HCT116 (cell line): ENCODE measurements around the gene HPS1. TPM values are rescaled to one million over a fixed set of nuclear protein-coding genes. Genes with fewer than 3 reads are reported as not detected.

Experiments used
- ATAC-seq: fragments of 200-7000 bp; cut with Tn5 transposase; 2 replicates; pipeline ENCODE4 v1.9.1; 2020; ENCODE audit warnings: mild to moderate bottlenecking, moderate library complexity
- BruUV-seq: library from RNA; stranded (reverse); fragments of 400-500 nt; replicated peaks from 2 replicates; lab custom pipeline; 2021; lab: Mats Ljungman, UMichigan
- CTCF ChIA-PET: fragments of 300-600 bp; sonication (Branson Sonifier 250); formaldehyde crosslinking; loops from one replicate; lab custom pipeline; 2021; ENCODE audit warnings: antibody characterized with exemption; lab: Charles Lee
- POLR2A ChIA-PET: fragments of 300-600, 350-600 bp; sonication (Branson Sonifier 250); formaldehyde crosslinking; loops from one replicate; lab custom pipeline; 2021; ENCODE audit warnings: antibody characterized with exemption; lab: Charles Lee
- RAD21 ChIA-PET, 2 experiments: fragments of 300-600 bp; sonication (Branson Sonifier 250); formaldehyde crosslinking; loops; one replicate each; lab custom pipeline; 2023; ENCODE audit warnings: low total read pairs in 2 of 2; ENCODE audit not compliant: uncharacterized antibody in 2 of 2, unreplicated experiment in 2 of 2, low non-redundant PET in 1 of 2; lab: Charles Lee
- DNase-seq: peaks from one replicate; pipeline ENCODE4 v3.0.0-alpha.2; 2010; ENCODE audit warnings: low read depth, low spot score
- H2AFZ ChIP-seq: fragments of 200-600 bp; shearing (Covaris generic), sonication (generic); 2 replicates; pipeline ENCODE4 v1.6.1; 2017; ENCODE audit warnings: low read depth, mixed run types, mixed read lengths, antibody characterized with exemption, low read length; ENCODE audit not compliant: poor library complexity, severe bottlenecking
- H3K27ac ChIP-seq: 2 replicates; pipeline ENCODE4 v1.5.1; 2012; ENCODE audit warnings: low read depth, low read length
- H3K27me3 ChIP-seq: fragments of 200-600 bp; sonication (generic); 2 replicates; pipeline ENCODE4 v1.6.1; 2016; ENCODE audit warnings: mixed run types, low read length, mixed read lengths; ENCODE audit not compliant: insufficient read depth
- H3K36me3 ChIP-seq, 2 experiments: fragments of 200-500 bp in 1 of 2; fragments of 200-600 bp in 1 of 2; sonication (Bioruptor generic) in 1 of 2; sonication (generic) in 1 of 2; 2 replicates each; pipeline versions ENCODE4 v1.5.1 to v1.6.1; 2014 to 2016; ENCODE audit warnings: low read length in 2 of 2, inconsistent platforms in 1 of 2, mixed read lengths in 1 of 2, mixed run types in 1 of 2; ENCODE audit not compliant: insufficient read depth in 2 of 2, control insufficient read depth in 1 of 2
- H3K4me1 ChIP-seq, 2 experiments: fragments of 200-600 bp in 1 of 2; sonication (generic) in 1 of 2; 2 replicates each; pipeline versions ENCODE4 v1.5.1 to v1.6.1; 2012 to 2017; ENCODE audit warnings: low read length in 2 of 2, inconsistent platforms in 1 of 2, mild to moderate bottlenecking in 1 of 2, mixed read lengths in 1 of 2, mixed run types in 1 of 2, moderate library complexity in 1 of 2; ENCODE audit not compliant: insufficient read depth in 2 of 2, control insufficient read depth in 1 of 2
- H3K4me2 ChIP-seq: fragments of 200-600 bp; sonication (generic); 2 replicates; pipeline ENCODE4 v1.6.1; 2017; ENCODE audit warnings: mixed run types, low read length, mixed read lengths
- H3K4me3 ChIP-seq, 2 experiments: fragments of 200-600 bp in 1 of 2; sonication (generic) in 1 of 2; replicated peaks in 1 of 2; 2 replicates each; pipeline ENCODE4 v1.5.1; 2011 to 2016; ENCODE audit warnings: low read length in 2 of 2, control low read depth in 1 of 2, low read depth in 1 of 2, mild to moderate bottlenecking in 1 of 2, mixed read lengths in 1 of 2, mixed run types in 1 of 2
- H3K79me2 ChIP-seq: fragments of 200-600 bp; sonication (generic); 2 replicates; pipeline ENCODE4 v1.6.1; 2017; ENCODE audit warnings: mild to moderate bottlenecking, mixed run types, low read length, moderate library complexity, mixed read lengths; ENCODE audit not compliant: insufficient read depth
- H3K9ac ChIP-seq: fragments of 200-600 bp; sonication (generic); 2 replicates; pipeline ENCODE4 v1.6.1; 2016; ENCODE audit warnings: low read length, mixed read lengths
- H3K9me2 ChIP-seq: fragments of 200-600 bp; sonication (generic), shearing (Covaris generic); 2 replicates; pipeline ENCODE4 v1.6.1; 2017; ENCODE audit warnings: mixed run types, mild to moderate bottlenecking, moderate library complexity; ENCODE audit not compliant: insufficient read depth
- H3K9me3 ChIP-seq, 2 experiments: fragments of 200-500 bp in 1 of 2; fragments of 200-600 bp in 1 of 2; sonication (Bioruptor generic) in 1 of 2; sonication (generic) in 1 of 2; 2 replicates each; pipeline ENCODE4 v1.6.1; 2014 to 2017; ENCODE audit warnings: low read length in 2 of 2, mixed read lengths in 2 of 2, inconsistent platforms in 1 of 2, low read depth in 1 of 2, mild to moderate bottlenecking in 1 of 2, mixed run types in 1 of 2, moderate library complexity in 1 of 2; ENCODE audit not compliant: control insufficient read depth in 1 of 2, insufficient read depth in 1 of 2
- H4K20me1 ChIP-seq: fragments of 200-600 bp; sonication (generic), shearing (Covaris generic); 2 replicates; pipeline ENCODE4 v1.6.1; 2017; ENCODE audit warnings: mixed run types, mild to moderate bottlenecking, moderate library complexity; ENCODE audit not compliant: insufficient read depth
- CBX3 ChIP-seq: IDR thresholded peaks from 2 replicates; pipeline ENCODE4 v1.6.1; 2012; ENCODE audit warnings: low read depth
- CEBPB ChIP-seq: IDR thresholded peaks from 2 replicates; pipeline ENCODE4 v1.6.1; 2012; ENCODE audit warnings: low read depth
- JUND ChIP-seq: IDR thresholded peaks from 2 replicates; pipeline ENCODE4 v1.6.1; 2012
- POLR2A ChIP-seq: IDR thresholded peaks from 2 replicates; pipeline ENCODE4 v1.7.0; 2011; ENCODE audit warnings: borderline replicate concordance; ENCODE audit not compliant: insufficient read depth, insufficient read length; ENCODE audit errors: extremely low read depth
- POLR2AphosphoS5 ChIP-seq: IDR thresholded peaks from 2 replicates; pipeline ENCODE4 v1.6.1; 2011; ENCODE audit warnings: mild to moderate bottlenecking, low read depth, low read length, moderate library complexity
- SP1 ChIP-seq: IDR thresholded peaks from 2 replicates; pipeline ENCODE4 v1.6.1; 2012; ENCODE audit warnings: low read depth
- TCF7L2 ChIP-seq: IDR thresholded peaks from 2 replicates; pipeline ENCODE4 v1.7.0; 2011; ENCODE audit warnings: borderline replicate concordance, inconsistent platforms; ENCODE audit not compliant: insufficient read depth, insufficient read length; ENCODE audit errors: extremely low read depth
- ZNF274 ChIP-seq: fragments of 200-500 bp; sonication (Bioruptor generic); IDR thresholded peaks from 2 replicates; pipeline ENCODE4 v1.6.1; 2014; ENCODE audit warnings: mild to moderate bottlenecking, low read depth, low read length, inconsistent platforms
- intact Hi-C: fragments of 100-400 bp; cut with micrococcal nuclease; formaldehyde crosslinking; loops from 2 replicates; pipeline ENCODE4 v1.10.0; 2022
- total RNA-seq: library from RNA; stranded (reverse); gene quantifications from one replicate; pipeline ENCODE4 v1.2.1, GENCODE V29; 2021; ENCODE audit not compliant: unreplicated experiment
- TF ChIP-seq, protein P1 (sequence below), 3 experiments: fragments of 200-600 bp in 1 of 3; sonication (generic) in 1 of 3; IDR thresholded peaks in 2 of 3; conservative IDR thresholded peaks in 1 of 3; 2 replicates each; pipeline ENCODE4 v1.5.1; 2012 to 2017; ENCODE audit warnings: low read depth in 2 of 3, low read length in 2 of 3, antibody characterized with exemption in 1 of 3, borderline replicate concordance in 1 of 3, control low read depth in 1 of 3, mild to moderate bottlenecking in 1 of 3, mixed read lengths in 1 of 3, mixed run types in 1 of 3, moderate library complexity in 1 of 3; ENCODE audit not compliant: insufficient read depth in 1 of 3
- TF ChIP-seq, protein P2 (sequence below): IDR thresholded peaks from 2 replicates; pipeline ENCODE4 v1.6.1; 2011; ENCODE audit warnings: mild to moderate bottlenecking, low read length, moderate library complexity; ENCODE audit not compliant: insufficient replicate concordance; ENCODE audit errors: extremely low read depth

Gene HPS1
- total RNA-seq, 1 experiment from 2014 or later, result 64.3 TPM

DNA sequence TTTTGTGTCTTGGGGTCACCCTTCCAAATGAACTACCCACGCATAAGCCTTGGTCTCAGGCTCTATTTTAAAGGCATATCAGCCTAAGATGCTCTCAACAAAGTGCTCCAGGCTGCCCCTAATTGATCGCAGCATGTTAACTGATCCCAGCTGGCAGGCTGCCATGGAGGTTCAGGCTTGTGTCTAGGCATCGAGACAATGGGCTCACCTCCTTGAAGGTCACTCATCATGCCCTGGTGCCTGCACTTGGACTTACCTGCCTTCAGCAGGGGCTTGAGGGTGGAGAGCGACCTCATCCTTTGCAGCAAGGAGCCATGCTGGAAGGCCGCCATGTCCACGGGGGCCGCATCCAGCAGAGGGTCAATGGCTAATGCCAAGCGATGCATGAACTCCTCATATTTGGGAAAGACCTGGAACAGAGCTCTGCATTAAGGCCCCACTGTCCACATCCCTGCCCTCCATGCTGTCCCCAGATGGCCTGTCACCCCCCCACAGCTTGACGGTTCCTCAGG, 49.6 kb downstream of the HPS1 start:
- Histone ChIP-seq H3K4me2 (no peak overlapping the region), H3K9me2 (no peaks in the 10 kb centered on the region), H4K20me1 (no peaks in the 10 kb centered on the region), H2AFZ (no peak overlapping the region), H3K27me3 (no peaks in the 10 kb centered on the region), H3K4me1 (no peaks in the 10 kb centered on the region), H3K9me3 (no peaks in the 10 kb centered on the region), H3K4me3 (no peak overlapping the region), H3K79me2 (no peaks in the 10 kb centered on the region), H3K36me3 (no peaks in the 10 kb centered on the region), H3K9ac (no peak overlapping the region), H3K27ac (no peak overlapping the region)
- intact Hi-C loops, result no loop called here
- ChIA-PET CTCF (interaction anchor here (0.9 kb wide), 1 partner anchor 29 kb away, joined by 3 read pairs; no protein-coding TSS in a partner anchor), RAD21 (no interaction called here), POLR2A (no interaction called here)
- no peak for DNase-seq
- TF ChIP-seq, protein P1, sequence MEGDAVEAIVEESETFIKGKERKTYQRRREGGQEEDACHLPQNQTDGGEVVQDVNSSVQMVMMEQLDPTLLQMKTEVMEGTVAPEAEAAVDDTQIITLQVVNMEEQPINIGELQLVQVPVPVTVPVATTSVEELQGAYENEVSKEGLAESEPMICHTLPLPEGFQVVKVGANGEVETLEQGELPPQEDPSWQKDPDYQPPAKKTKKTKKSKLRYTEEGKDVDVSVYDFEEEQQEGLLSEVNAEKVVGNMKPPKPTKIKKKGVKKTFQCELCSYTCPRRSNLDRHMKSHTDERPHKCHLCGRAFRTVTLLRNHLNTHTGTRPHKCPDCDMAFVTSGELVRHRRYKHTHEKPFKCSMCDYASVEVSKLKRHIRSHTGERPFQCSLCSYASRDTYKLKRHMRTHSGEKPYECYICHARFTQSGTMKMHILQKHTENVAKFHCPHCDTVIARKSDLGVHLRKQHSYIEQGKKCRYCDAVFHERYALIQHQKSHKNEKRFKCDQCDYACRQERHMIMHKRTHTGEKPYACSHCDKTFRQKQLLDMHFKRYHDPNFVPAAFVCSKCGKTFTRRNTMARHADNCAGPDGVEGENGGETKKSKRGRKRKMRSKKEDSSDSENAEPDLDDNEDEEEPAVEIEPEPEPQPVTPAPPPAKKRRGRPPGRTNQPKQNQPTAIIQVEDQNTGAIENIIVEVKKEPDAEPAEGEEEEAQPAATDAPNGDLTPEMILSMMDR (IDR thresholded peaks at IDR 0.05 in 2 of 3, conservative IDR thresholded peaks at IDR 0.05 in 1 of 3; ENCODE audit: borderline replicate concordance in 1 of 3, insufficient read depth in 1 of 3, low read depth in 2 of 3, low read length in 2 of 3), result no peak
- TF ChIP-seq SP1, result no peak
- no peak for ATAC-seq
- no TSS peak for BruUV-seq

GRCh38 chr10:98396096-98397063, 50.4 kb downstream of the HPS1 start:
- CTCF ChIA-PET, result no interaction called here
- TF ChIP-seq CBX3, result no peak
- TF ChIP-seq POLR2A, result no peak
- TF ChIP-seq CEBPB, result no peak
- TF ChIP-seq ZNF274, result no peak
- no peak for TF ChIP-seq TCF7L2
- TF ChIP-seq, protein P1 (IDR thresholded peaks at IDR 0.05 in 2 of 3, conservative IDR thresholded peaks at IDR 0.05 in 1 of 3; ENCODE audit: borderline replicate concordance in 1 of 3, insufficient read depth in 1 of 3, low read depth in 2 of 3, low read length in 2 of 3), result no peak
- TF ChIP-seq POLR2AphosphoS5, result no peak
- no peak for TF ChIP-seq JUND
- TF ChIP-seq, protein P2, sequence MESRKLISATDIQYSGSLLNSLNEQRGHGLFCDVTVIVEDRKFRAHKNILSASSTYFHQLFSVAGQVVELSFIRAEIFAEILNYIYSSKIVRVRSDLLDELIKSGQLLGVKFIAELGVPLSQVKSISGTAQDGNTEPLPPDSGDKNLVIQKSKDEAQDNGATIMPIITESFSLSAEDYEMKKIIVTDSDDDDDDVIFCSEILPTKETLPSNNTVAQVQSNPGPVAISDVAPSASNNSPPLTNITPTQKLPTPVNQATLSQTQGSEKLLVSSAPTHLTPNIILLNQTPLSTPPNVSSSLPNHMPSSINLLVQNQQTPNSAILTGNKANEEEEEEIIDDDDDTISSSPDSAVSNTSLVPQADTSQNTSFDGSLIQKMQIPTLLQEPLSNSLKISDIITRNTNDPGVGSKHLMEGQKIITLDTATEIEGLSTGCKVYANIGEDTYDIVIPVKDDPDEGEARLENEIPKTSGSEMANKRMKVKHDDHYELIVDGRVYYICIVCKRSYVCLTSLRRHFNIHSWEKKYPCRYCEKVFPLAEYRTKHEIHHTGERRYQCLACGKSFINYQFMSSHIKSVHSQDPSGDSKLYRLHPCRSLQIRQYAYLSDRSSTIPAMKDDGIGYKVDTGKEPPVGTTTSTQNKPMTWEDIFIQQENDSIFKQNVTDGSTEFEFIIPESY, result no peak

More at GRCh38 chr10:98396096-98397063, 50.4 kb downstream of the HPS1 start:
- H2AFZ ChIP-seq, result no peak overlapping the region
- H3K27me3 ChIP-seq, result no peaks in the 10 kb centered on the region
- H3K27ac ChIP-seq, result no peak overlapping the region
- BruUV-seq, result no TSS peak
- ATAC-seq, result no peak
- no peaks in the 10 kb centered on the region for H4K20me1 ChIP-seq
- no peaks in the 10 kb centered on the region for H3K36me3 ChIP-seq
- H3K9me2 ChIP-seq, result no peaks in the 10 kb centered on the region
- no peaks in the 10 kb centered on the region for H3K4me1 ChIP-seq
- RAD21 ChIA-PET, result no interaction called here
- H3K79me2 ChIP-seq, result no peaks in the 10 kb centered on the region
- DNase-seq, result no peak
- no peak overlapping the region for H3K4me2 ChIP-seq
- POLR2A ChIA-PET, result interaction anchor here (1.5 kb wide), 1 partner anchor 19 kb away, joined by 3 read pairs; the partner anchor contains the start of gene PYROXD2
- H3K9me3 ChIP-seq, result no peaks in the 10 kb centered on the region
- intact Hi-C loops, result no loop called here
- H3K9ac ChIP-seq, result no peak overlapping the region
- H3K4me3 ChIP-seq, result no peak overlapping the region
